HepG2 (cell line): ENCODE measurements around the gene ST6GALNAC3.

Experiments
- EP300 ChIP-seq, 3 experiments: sonication (generic) in 1 of 3; formaldehyde crosslinking in 1 of 3; IDR thresholded peaks; 2 replicates each; pipeline versions ENCODE4 v1.5.1 to v1.6.1; 2011 to 2020; ENCODE audit warnings: low read depth in 2 of 3, low read length in 2 of 3, borderline replicate concordance in 1 of 3, improper control_type of control experiment in 1 of 3, mild to moderate bottlenecking in 1 of 3, missing genetic modification reagents in 1 of 3, moderate library complexity in 1 of 3
- KAT8 ChIP-seq: IDR thresholded peaks from 2 replicates; pipeline ENCODE4 v1.6.1; 2016; ENCODE audit warnings: missing genetic modification reagents, missing compliant biosample characterization
- POLR2A ChIP-seq, 2 experiments: IDR thresholded peaks; 2 replicates each; pipeline ENCODE4 v1.6.1; 2011; ENCODE audit warnings: low read depth in 2 of 2, low read length in 2 of 2, mild to moderate bottlenecking in 1 of 2, moderate library complexity in 1 of 2; ENCODE audit not compliant: insufficient read depth in 1 of 2
- POLR2AphosphoS5 ChIP-seq: IDR thresholded peaks from 2 replicates; pipeline ENCODE4 v1.6.1; 2012; ENCODE audit warnings: low read depth, low read length
- PRDM10 ChIP-seq: sonication (generic); formaldehyde crosslinking; IDR thresholded peaks from 2 replicates; pipeline ENCODE4 v1.4.0; 2020; ENCODE audit warnings: low read depth, missing genetic modification reagents
- PTBP1 ChIP-seq: fragments of 200-400 bp; formaldehyde crosslinking; IDR thresholded peaks from 2 replicates; pipeline ENCODE4 v1.6.1; 2018; ENCODE audit warnings: low read length, low read depth; ENCODE audit not compliant: poor library complexity, severe bottlenecking
- ZFX ChIP-seq: sonication (generic); formaldehyde crosslinking; IDR thresholded peaks from 2 replicates; pipeline ENCODE4 v1.4.0; 2020; ENCODE audit warnings: mild to moderate bottlenecking, low read depth, missing genetic modification reagents, moderate library complexity
- ZNF225 ChIP-seq: sonication (generic); formaldehyde crosslinking; IDR thresholded peaks from 2 replicates; pipeline ENCODE4 v1.4.0; 2020; ENCODE audit warnings: mild to moderate bottlenecking, missing genetic modification reagents
- ZNF484 ChIP-seq: sonication (generic); formaldehyde crosslinking; IDR thresholded peaks from 2 replicates; pipeline ENCODE4 v1.5.1; 2020; ENCODE audit warnings: mild to moderate bottlenecking, low read depth, missing genetic modification reagents, borderline replicate concordance
- ZNF589 ChIP-seq: sonication (generic); formaldehyde crosslinking; conservative IDR thresholded peaks from 2 replicates; pipeline ENCODE4 v1.8.0; 2022; ENCODE audit warnings: mild to moderate bottlenecking, moderate library complexity, missing genetic modification reagents
- ZNF619 ChIP-seq: sonication (generic); formaldehyde crosslinking; IDR thresholded peaks from 2 replicates; pipeline ENCODE4 v1.4.0; 2020; ENCODE audit warnings: mild to moderate bottlenecking, missing genetic modification reagents
- TF ChIP-seq, protein P1 (sequence below), 2 experiments: IDR thresholded peaks; 2 replicates each; pipeline ENCODE4 v1.6.1; 2011 to 2012; ENCODE audit warnings: low read length in 2 of 2, borderline replicate concordance in 1 of 2, low read depth in 1 of 2, mild to moderate bottlenecking in 1 of 2, moderate library complexity in 1 of 2

- no peak for TF ChIP-seq POLR2A (IDR thresholded peaks at IDR 0.05; ENCODE audit: insufficient read depth in 1 of 2, low read depth in 2 of 2, low read length in 2 of 2)
- no peak for TF ChIP-seq KAT8 (CRISPR knock-in tag)
- no peak for TF ChIP-seq ZNF619 (CRISPR knock-in tag)
- no peak for TF ChIP-seq PTBP1
- no peak for TF ChIP-seq PRDM10 (CRISPR knock-in tag)
- TF ChIP-seq ZNF589: no peak
- TF ChIP-seq ZFX (CRISPR knock-in tag): no peak
- no peak for TF ChIP-seq ZNF484 (CRISPR knock-in tag)
- TF ChIP-seq, protein P1, sequence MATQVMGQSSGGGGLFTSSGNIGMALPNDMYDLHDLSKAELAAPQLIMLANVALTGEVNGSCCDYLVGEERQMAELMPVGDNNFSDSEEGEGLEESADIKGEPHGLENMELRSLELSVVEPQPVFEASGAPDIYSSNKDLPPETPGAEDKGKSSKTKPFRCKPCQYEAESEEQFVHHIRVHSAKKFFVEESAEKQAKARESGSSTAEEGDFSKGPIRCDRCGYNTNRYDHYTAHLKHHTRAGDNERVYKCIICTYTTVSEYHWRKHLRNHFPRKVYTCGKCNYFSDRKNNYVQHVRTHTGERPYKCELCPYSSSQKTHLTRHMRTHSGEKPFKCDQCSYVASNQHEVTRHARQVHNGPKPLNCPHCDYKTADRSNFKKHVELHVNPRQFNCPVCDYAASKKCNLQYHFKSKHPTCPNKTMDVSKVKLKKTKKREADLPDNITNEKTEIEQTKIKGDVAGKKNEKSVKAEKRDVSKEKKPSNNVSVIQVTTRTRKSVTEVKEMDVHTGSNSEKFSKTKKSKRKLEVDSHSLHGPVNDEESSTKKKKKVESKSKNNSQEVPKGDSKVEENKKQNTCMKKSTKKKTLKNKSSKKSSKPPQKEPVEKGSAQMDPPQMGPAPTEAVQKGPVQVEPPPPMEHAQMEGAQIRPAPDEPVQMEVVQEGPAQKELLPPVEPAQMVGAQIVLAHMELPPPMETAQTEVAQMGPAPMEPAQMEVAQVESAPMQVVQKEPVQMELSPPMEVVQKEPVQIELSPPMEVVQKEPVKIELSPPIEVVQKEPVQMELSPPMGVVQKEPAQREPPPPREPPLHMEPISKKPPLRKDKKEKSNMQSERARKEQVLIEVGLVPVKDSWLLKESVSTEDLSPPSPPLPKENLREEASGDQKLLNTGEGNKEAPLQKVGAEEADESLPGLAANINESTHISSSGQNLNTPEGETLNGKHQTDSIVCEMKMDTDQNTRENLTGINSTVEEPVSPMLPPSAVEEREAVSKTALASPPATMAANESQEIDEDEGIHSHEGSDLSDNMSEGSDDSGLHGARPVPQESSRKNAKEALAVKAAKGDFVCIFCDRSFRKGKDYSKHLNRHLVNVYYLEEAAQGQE (IDR thresholded peaks at IDR 0.05; ENCODE audit: borderline replicate concordance in 1 of 2, low read depth in 1 of 2, low read length in 2 of 2): no peak
- no peak for TF ChIP-seq POLR2AphosphoS5
- TF ChIP-seq ZNF225 (CRISPR knock-in tag): no peak
- no peak for TF ChIP-seq EP300 (IDR thresholded peaks at IDR 0.05; ENCODE audit: low read depth in 2 of 2, low read length in 2 of 2)
- no peak for TF ChIP-seq EP300 (CRISPR knock-in tag; IDR thresholded peaks at IDR 0.05; ENCODE audit: borderline replicate concordance)
Measured at GRCh38 chr1:76106719-76107235, 32.2 kb downstream of the ST6GALNAC3 start.
